Vagina (tissue), 2 donors: ENCODE data around the gene POLA2.

Experiments used
- POLR2A ChIP-seq, 2 donors: fragments of 450-650 bp; IDR thresholded peaks; one replicate each; pipeline ENCODE4 v1.6.1; 2017; ENCODE audit warnings: antibody characterized with exemption in 2 of 2, mild to moderate bottlenecking in 2 of 2, moderate library complexity in 2 of 2
- TF ChIP-seq, protein P1 (sequence below), 3 experiments: fragments of 450-650 bp in 2 of 3; fragments of 200-600 bp in 1 of 3; sonication (generic) in 1 of 3; IDR thresholded peaks; one replicate each; pipeline ENCODE4 v1.5.1; 2017 to 2019; ENCODE audit warnings: antibody characterized with exemption in 3 of 3, mild to moderate bottlenecking in 2 of 3, moderate library complexity in 2 of 3

DNA sequence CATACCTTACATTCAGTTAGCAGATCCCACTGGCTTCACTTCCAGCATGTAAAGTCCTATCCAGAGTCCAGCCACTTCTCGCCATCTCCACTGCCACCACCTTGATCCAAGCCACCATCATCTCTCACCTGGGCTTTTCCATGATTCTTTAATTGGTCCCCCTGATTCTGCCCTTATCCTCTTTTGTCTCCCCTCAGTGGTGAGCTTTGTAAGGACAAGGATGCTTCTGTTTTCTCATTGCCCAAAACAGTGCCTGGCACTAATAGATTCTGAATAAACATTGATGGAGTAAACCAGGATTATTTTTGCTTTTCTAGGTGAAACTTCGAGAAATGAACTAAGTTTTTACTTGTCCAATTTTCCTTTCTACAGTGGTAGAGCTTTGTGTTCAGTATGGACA lies 4.4 kb downstream of the POLA2 start:
- TF ChIP-seq, protein P1, sequence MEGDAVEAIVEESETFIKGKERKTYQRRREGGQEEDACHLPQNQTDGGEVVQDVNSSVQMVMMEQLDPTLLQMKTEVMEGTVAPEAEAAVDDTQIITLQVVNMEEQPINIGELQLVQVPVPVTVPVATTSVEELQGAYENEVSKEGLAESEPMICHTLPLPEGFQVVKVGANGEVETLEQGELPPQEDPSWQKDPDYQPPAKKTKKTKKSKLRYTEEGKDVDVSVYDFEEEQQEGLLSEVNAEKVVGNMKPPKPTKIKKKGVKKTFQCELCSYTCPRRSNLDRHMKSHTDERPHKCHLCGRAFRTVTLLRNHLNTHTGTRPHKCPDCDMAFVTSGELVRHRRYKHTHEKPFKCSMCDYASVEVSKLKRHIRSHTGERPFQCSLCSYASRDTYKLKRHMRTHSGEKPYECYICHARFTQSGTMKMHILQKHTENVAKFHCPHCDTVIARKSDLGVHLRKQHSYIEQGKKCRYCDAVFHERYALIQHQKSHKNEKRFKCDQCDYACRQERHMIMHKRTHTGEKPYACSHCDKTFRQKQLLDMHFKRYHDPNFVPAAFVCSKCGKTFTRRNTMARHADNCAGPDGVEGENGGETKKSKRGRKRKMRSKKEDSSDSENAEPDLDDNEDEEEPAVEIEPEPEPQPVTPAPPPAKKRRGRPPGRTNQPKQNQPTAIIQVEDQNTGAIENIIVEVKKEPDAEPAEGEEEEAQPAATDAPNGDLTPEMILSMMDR (IDR thresholded peaks at IDR 0.05), result peak in 1 of 3 experiments; percentile 9
- no peak for TF ChIP-seq POLR2A (IDR thresholded peaks at IDR 0.05)
